NB4 (cell line): ENCODE measurements around the gene TMEM176B.

ENCODE experiments used
- DNase-seq: peaks from one replicate; pipeline ENCODE4 v3.0.0; 2010; ENCODE audit warnings: low read depth
- H3K4me3 ChIP-seq: one replicate; pipeline ENCODE4 v1.5.1; 2011; ENCODE audit warnings: mild to moderate bottlenecking, low read depth, low read length, moderate library complexity
- CTCF ChIP-seq: IDR thresholded peaks from one replicate; pipeline ENCODE4 v1.5.1; 2012; ENCODE audit warnings: low read depth, low read length
- MAX ChIP-seq: IDR thresholded peaks from 2 replicates; pipeline ENCODE4 v1.6.1; 2011; ENCODE audit warnings: low read depth, low read length
- MYC ChIP-seq: IDR thresholded peaks from 2 replicates; pipeline ENCODE4 v1.6.1; 2011; ENCODE audit warnings: low read depth, low read length
- POLR2A ChIP-seq: IDR thresholded peaks from 2 replicates; pipeline ENCODE4 v1.6.1; 2011; ENCODE audit warnings: mild to moderate bottlenecking; ENCODE audit not compliant: insufficient read length; ENCODE audit errors: extremely low read depth

Gene TMEM176B

GRCh38 chr7:150787321-150788281 lies 12.6 kb downstream of the TMEM176B start:
- TF ChIP-seq MYC, result no peak
- peak; percentile 35 for TF ChIP-seq CTCF
- DNase-seq, result peak; percentile 98
- no peak overlapping the region for H3K4me3 ChIP-seq

GRCh38 chr7:150784954-150785353 lies 15.2 kb downstream of the TMEM176B start:
- no peak for DNase-seq
- H3K4me3 ChIP-seq, result no peak overlapping the region
- TF ChIP-seq MAX (no peak), CTCF (no peak), MYC (no peak), POLR2A (no peak)

GRCh38 chr7:150784120-150784736 lies 15.9 kb downstream of the TMEM176B start:
- TF ChIP-seq MAX (no peak), CTCF (no peak), POLR2A (no peak), MYC (no peak)
- peak; percentile 39 for DNase-seq

GRCh38 chr7:150781961-150782360 lies 18.2 kb downstream of the TMEM176B start:
- no peak overlapping the region for H3K4me3 ChIP-seq
- no peak for TF ChIP-seq CTCF
- TF ChIP-seq MYC, result no peak
- TF ChIP-seq MAX, result no peak
- TF ChIP-seq POLR2A, result no peak
- no peak for DNase-seq

More at GRCh38 chr7:150784120-150784736, 15.9 kb downstream of the TMEM176B start:
- H3K4me3 ChIP-seq, result no peak overlapping the region

GRCh38 chr7:150781103-150781502 lies 19.1 kb downstream of the TMEM176B start:
- DNase-seq, result peak; percentile 97
- TF ChIP-seq POLR2A (no peak), CTCF (no peak), MYC (peak; percentile 46; the same call in 1 of the 2 replicates)

GRCh38 chr7:150780292-150780691 lies 19.9 kb downstream of the TMEM176B start:
- 0 out of 2 replicates have a peak, but pooled peaks have one; percentile 7 for TF ChIP-seq MAX
- no peak for TF ChIP-seq CTCF
- peak; percentile 40; the same call in 1 of the 2 replicates for TF ChIP-seq MYC
- no peak for TF ChIP-seq POLR2A
- peak; percentile 88 for DNase-seq

More at GRCh38 chr7:150781103-150781502, 19.1 kb downstream of the TMEM176B start:
- peak overlapping the region; percentile 12 for H3K4me3 ChIP-seq

More at GRCh38 chr7:150780292-150780691, 19.9 kb downstream of the TMEM176B start:
- peak overlapping the region; percentile 27 for H3K4me3 ChIP-seq
